ENCODE measurements around the gene BMP7.

- TF ChIP-seq OSR1 (CRISPR knock-in tag; IDR thresholded peaks at IDR 0.05) (no peak), ZFP3 (CRISPR knock-in tag; IDR thresholded peaks at IDR 0.05) (no peak), ZNF70 (CRISPR knock-in tag; IDR thresholded peaks at IDR 0.05) (no peak), ZNF565 (CRISPR knock-in tag; conservative IDR thresholded peaks at IDR 0.05; ENCODE audit: low read depth) (no peak), SNAI2 (CRISPR knock-in tag; IDR thresholded peaks at IDR 0.05) (no peak), ZC3H10 (CRISPR knock-in tag; IDR thresholded peaks at IDR 0.05) (no peak), CSRNP3 (CRISPR knock-in tag; IDR thresholded peaks at IDR 0.05) (no peak), ARNTL (CRISPR knock-in tag; IDR thresholded peaks at IDR 0.05; ENCODE audit: borderline replicate concordance, low read depth) (no peak), PATZ1 (CRISPR knock-in tag; IDR thresholded peaks at IDR 0.05; ENCODE audit: borderline replicate concordance) (no peak), ZFP30 (CRISPR knock-in tag; IDR thresholded peaks at IDR 0.05) (no peak), ISL1 (CRISPR knock-in tag; IDR thresholded peaks at IDR 0.05) (no peak), GLIS3 (CRISPR knock-in tag; IDR thresholded peaks at IDR 0.05) (no peak), ESRRG (CRISPR knock-in tag; IDR thresholded peaks at IDR 0.05) (no peak), BACH2 (CRISPR knock-in tag; IDR thresholded peaks at IDR 0.05; ENCODE audit: borderline replicate concordance) (no peak)
Observed at GRCh38 chr20:57167971-57168701, 98.3 kb downstream of the BMP7 start.
